Adrenal gland (tissue), 5 donors: ENCODE data around the gene EPB41L2.

Source experiments
- POLR2A ChIP-seq, 2 donors: fragments of 450-650 bp; IDR thresholded peaks; one replicate each; pipeline ENCODE4 v1.6.1; 2017; ENCODE audit warnings: antibody characterized with exemption in 2 of 2, mild to moderate bottlenecking in 2 of 2, moderate library complexity in 1 of 2
- TF ChIP-seq, protein P1 (sequence below), 6 experiments: fragments of 450-650 bp in 4 of 6; fragments of 200-600 bp in 2 of 6; sonication (generic) in 1 of 6; IDR thresholded peaks; 1 replicate in 5 of 6; 2 replicates in 1 of 6; pipeline versions ENCODE4 v1.5.1 to v1.8.0; 2016 to 2021; ENCODE audit warnings: antibody characterized with exemption in 6 of 6, mild to moderate bottlenecking in 2 of 6, moderate library complexity in 1 of 6
- donor health status: DM: no; HTN: no; CAD: no.

DNA sequence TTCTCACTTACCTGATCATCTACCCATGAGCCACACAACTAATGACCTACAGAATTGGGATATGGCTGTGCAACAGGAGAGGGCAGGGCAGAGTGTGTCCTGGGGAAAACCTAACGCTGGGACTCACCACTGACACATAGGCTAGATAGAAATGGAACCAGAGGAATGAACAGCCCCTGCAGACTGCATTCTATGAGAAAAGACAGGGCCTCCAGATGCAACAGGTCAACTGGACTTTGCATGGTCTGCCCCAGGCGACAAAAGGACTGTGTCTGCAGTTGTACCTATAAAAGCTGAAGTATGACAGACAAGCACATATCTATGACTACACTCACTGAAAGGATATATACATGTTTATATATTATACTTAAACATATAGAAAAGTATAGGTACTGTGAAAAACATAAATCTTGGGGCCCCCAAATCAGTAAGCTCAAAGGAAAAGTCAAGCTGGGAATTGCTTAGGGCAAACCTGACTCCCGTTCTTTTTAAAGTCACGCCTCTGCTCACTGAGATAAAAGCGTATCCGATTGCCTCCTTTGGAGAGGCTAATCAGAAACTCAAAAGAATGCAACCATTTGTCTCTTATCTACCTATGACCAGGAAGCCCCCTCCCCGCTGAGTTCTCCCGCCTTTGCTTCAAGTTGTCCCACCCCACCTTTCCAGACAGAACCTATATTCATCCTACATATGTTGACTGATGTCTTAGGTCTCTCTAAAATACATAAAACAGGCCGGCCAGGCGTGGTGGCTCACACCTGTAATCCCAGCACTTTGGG is 68.5 kb downstream of the EPB41L2 start:
- TF ChIP-seq, protein P1, sequence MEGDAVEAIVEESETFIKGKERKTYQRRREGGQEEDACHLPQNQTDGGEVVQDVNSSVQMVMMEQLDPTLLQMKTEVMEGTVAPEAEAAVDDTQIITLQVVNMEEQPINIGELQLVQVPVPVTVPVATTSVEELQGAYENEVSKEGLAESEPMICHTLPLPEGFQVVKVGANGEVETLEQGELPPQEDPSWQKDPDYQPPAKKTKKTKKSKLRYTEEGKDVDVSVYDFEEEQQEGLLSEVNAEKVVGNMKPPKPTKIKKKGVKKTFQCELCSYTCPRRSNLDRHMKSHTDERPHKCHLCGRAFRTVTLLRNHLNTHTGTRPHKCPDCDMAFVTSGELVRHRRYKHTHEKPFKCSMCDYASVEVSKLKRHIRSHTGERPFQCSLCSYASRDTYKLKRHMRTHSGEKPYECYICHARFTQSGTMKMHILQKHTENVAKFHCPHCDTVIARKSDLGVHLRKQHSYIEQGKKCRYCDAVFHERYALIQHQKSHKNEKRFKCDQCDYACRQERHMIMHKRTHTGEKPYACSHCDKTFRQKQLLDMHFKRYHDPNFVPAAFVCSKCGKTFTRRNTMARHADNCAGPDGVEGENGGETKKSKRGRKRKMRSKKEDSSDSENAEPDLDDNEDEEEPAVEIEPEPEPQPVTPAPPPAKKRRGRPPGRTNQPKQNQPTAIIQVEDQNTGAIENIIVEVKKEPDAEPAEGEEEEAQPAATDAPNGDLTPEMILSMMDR (IDR thresholded peaks at IDR 0.05): no peak
- TF ChIP-seq POLR2A (IDR thresholded peaks at IDR 0.05): no peak
